NCI-H526 (cell line): ENCODE results near the gene XPNPEP3.
A peak's percentile ranks its signal among the peaks of the same experiment; 100 is the strongest.
"Not testable (repeated sequence)": the region's sequence is repeated elsewhere in the genome, so short reads cannot be mapped to it uniquely, and the experiment has no call there.

ENCODE experiments used
- DNase-seq, 2 experiments: peaks; one replicate each; lab custom pipeline; 2025; lab: John Stamatoyannopoulos, UW

The XPNPEP3 gene

DNA sequence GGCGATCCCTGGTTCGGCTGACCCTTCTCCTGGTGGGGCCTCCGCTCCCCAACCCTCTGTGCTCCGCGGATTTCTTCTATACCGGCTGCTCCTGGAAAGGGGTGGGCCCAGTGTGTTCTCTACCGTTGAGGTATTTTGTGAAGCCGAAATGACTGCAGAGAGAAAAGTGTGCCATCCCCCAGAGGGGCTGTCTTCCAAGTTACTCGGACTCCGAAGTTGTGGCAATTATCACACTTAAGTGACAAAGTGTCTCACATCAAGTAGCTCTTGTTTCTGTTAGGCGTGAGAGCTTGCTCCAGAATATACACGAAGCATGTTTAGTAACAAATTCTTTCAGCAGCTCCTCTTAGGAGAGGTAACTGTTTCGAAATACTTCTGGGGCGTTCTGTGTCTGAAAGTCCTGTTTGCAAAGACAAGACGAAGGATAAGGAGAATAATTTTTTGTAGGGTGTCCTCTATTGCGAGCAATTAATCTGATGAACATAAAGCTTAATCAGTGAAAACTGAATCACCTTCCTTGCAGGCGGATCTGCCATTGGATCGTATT is 434 bp downstream of the XPNPEP3 start:
- DNase-seq, result no peak

DNA sequence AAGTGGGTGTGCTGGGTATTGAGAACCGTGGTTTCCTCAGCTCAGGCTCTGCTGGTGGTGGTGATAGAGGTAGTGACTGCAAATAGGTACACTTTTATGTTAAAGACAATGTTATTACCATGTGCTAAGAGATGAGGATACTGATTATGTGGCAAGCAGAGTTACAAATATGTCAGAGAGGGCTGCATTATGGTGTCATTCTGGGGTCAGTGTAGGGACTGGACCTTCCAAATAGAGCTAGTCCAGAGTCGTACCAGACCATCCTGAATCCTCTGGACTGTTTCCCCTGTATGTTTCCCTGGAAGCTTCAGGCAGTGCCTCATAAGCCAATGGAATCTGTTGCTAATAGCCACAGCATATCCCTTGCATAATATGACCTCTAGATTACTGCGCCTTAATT is 5.1 kb downstream of the XPNPEP3 start, which contains the start of gene DNAJB7:
DNAJB7 (minus strand) TSS at position 101 of the 400 bp plus-strand sequence. CDS start 119 bp downstream, outside the sequence.
- no peak for DNase-seq

DNA sequence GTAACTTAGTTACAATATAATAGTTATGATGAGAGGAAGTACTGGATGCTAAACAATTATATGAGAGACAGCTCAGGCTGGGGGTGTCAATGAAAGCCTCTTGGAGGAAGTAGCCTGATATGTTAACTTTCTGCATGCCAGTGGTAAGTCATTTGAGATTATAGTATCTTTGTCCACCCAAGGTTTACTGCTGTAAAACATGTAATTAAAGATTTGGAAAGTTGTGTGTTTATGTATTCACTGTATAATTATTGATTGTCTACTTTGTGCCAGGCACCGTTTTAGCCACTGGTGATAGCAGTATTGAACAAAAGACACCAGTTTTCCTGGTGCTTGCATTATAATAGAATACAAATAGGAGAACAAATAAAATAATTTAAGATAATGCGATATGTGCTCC is 5.6 kb downstream of the XPNPEP3 start:
- no peak for DNase-seq

DNA sequence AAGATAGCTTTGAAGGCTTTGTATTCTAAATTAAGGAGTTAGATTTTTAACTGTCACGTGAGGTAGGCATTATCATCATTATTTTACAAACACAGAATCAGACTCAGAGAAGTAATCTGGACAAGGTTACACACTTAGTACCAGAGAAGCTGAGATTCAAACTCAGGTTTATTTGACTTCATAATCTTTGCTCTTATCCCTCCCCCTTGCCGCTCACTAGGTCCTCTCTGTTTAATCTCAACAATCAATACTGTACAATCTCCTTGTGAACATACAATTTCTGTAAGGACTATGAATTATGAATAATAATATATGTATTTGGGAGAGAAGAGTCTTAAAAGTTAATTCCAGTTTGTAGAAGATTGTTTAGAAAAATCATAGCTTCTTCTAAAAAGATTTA is 10.2 kb downstream of the XPNPEP3 start:
- DNase-seq, result no peak

DNA sequence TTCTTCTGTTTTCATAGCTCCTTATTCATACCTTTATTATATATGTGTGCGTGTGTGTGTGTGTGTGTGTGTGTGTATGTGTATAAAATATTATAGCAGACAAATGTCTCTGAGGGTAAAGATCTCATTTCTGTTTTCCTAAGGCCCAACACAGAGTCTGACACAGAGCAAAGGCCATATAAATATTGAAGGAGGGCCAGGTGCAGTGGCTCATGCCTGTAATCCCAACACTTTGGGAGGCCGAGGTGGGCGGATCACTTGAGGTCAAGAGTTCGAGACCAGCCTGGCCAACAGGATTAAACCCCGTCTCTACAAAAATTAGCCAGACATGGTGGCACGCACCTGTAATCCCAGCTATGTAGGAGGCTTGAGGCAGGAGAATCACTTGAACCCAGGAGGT is 11.4 kb downstream of the XPNPEP3 start:
- DNase-seq, result not testable (repeated sequence)

DNA sequence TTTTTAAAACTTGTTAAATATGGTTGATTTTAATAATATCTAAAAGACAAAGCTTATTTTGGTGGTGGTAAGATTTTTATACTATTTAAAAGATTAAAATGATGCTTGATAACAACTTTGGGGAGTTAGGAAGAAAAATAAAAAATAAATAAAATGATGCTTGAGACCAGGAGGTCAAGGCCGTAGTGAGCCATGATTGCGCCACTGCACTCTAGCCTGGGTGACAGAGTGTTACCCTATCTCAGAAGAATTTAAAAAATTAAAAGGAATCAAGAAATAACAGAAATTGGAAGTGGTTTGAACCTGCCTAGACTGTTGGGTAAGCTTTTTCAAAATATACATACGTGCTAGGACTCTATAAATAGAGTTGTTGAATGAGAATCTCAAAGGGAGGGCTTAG is 17.1 kb downstream of the XPNPEP3 start:
- no peak for DNase-seq

DNA sequence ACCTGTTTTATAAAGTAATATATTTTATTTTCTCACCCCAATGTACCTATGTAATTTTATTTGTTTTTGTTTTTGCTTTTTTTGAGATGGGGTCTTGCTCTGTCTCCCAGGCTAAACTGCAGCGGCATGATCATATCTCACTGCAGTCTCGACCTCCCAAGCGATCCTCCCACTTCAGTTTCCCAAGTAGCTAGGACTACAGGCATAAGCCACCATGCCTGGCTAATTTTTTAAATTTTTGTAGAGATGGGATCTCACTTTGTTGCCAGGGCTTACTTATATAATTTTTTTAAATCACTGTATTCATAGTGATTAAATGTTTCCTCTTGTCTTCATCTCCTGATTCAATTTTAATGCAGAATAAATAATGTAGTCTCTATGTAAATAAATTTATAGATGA is 18.2 kb downstream of the XPNPEP3 start:
- no peak for DNase-seq

DNA sequence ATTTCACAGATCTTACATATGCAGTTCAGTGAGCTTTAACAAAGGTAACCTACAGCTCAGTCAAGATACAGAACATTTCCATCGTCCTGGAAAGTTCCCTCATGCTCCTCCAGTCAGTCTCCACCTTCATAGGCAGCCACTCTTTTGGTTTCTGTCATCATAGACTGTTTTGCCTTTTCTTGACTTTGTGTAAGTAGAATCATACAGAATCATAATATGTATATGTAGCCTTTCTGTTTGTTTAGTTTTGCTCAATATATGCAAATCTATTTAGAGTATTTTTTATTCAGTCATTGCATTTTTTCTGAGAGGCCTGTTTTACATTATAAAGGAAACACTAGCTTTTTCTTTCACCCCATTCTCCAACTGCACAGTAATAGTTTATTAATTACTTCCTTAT is 20.0 kb downstream of the XPNPEP3 start:
- no peak for DNase-seq

DNA sequence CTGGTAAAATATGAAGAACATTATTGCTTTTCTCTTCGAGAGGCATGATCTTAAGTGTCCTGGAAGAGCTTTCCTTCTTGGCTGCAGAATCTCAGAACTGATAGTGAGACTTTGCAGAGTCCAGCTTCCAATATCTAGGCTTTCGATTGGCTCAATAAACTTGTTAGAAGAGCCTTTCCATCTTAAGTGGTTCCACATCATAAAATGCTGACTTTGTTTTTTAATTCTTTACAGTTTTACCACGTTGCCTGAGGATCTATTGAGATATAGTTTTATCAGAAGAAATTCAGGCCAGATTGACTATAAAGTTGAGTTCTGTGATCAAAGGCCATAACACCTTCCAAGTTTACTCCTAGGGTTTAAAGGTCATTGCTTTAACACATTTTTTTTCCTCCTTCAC is 20.5 kb downstream of the XPNPEP3 start:
- DNase-seq, result no peak

DNA sequence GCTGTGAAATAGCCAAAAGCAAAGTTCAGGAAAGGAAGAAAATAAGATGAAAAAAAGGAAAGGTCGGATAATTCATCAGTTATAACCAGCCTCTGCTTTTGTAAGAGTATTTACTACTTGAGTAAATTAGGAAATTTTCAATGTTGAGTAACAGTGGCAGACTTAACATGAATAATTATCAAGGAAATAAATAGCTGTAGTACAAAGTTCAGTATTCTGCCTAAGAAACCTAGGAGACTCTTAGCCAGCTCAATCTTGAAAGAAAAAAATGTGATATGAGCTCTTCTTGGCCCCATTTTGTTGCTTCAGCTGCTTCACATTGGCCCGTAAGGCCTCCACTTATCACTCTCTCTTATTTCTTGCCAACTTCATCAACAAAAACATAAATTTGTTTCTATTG is 22.0 kb downstream of the XPNPEP3 start:
- no peak for DNase-seq

DNA sequence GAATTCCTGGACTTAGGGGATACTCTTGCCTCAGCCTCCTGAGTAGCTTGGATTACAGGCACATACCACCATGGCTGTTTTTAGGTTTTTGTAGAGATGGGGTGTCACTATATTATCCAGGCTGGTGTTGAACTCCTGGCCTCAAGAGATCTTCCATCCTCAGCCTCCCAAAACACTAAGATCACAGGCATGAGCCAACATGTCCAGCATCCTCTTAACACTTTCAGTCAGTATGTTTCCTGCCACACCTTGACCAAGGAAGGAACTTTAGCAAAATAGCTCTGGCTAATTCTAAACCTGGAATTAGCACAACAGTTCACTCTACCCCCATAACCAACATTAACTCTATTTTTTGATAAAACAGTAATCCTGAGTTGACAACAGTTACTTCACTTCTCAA is 32.2 kb downstream of the XPNPEP3 start:
- no peak for DNase-seq

DNA sequence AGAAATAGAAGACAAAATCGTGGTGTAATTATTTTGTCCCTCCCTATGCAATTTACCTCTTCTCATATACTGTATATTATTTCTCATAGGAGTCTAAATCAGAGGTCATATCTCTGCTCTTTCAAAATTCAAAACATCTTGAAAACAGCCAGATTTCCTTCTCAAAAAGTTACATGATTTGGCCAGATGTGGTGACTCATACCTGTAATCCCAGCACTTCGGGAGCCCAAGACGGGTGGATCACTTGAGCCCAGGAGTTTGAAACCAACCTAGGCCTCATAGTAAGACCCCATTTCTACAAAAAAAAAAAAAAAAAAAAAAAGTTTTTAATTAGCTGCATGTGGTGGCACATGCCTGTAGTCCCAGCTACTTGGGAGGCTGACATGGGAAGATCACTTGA is 33.9 kb downstream of the XPNPEP3 start:
- no peak for DNase-seq

DNA sequence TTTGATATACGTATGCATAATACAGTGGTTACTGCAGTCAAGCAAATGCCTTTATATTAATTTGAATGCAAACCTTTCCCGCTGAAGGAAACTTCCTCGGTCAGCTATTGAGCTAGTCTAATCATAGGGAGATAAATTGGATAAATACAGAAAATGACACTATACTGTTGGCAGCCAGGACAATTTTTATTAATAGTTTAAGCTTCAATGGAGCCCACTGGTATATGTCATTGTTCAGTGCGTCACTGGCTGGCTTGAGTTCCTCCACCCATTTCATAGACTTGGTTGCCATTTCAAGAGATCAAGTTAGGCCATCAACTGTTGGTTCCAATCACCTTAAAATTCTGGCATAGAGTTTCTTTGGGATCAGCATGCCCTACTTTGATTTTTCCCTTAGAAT is 37.5 kb downstream of the XPNPEP3 start:
- DNase-seq, result no peak

DNA sequence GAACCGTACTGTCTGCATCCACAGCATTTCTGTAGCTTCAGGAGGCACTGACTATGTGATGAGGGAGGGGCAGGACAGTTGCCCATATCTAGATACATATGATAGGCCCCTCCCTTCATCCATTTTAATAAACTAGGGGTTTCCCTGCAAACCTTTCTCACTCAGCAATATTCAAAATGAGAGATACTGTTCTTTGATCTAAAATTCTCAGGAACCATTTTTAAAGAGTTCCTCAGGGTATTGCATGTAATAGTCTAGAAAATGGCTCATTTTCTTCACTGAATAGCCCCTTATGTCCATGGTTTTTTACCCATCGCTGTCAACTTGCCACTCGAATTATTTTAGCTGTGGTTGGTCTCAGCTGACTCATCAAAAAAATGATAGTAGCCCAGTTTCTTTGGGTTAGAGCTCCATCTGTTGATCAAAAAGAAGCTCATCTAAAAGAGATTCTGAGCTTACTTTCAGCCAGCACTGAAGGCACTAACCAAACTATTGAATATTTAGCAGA is 42.0 kb downstream of the XPNPEP3 start:
- peak; percentile 39 to 68 for DNase-seq

DNA sequence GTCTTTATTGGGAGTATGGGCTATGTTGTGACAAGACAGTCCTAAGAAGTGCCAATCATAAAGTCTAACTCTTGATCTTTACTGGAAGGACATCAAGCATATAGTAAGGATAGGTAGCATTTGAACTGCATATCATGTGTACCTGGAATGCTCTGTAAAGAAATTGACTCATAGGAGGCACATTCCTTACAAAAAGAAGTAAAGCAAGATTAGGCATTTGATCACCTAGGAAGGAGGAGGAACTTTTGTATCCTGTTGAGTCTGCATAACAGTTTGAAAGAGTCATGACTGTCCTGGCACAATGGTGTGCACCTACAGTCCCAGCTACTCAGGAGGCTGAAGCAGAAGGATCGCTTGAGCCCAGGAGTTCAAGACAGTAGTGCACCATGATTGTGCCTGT is 47.2 kb downstream of the XPNPEP3 start:
- no peak for DNase-seq

DNA sequence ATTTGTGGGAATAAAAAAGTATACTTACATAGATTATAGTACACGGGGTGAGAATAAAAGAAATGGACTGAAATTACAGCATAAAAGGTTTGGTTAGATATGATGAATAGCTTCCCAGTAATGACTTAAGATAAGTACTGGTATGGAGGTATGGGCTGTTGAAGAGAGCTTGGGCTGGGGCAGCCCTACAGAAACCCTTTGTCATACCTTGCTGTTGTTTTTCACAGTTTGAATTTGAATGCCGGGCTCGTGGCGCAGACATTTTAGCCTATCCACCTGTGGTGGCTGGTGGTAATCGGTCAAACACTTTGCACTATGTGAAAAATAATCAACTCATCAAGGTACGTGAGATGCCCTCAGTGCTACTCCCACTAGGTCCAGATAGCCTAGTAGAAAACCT is 51.9 kb downstream of the XPNPEP3 start:
- DNase-seq, result no peak

DNA sequence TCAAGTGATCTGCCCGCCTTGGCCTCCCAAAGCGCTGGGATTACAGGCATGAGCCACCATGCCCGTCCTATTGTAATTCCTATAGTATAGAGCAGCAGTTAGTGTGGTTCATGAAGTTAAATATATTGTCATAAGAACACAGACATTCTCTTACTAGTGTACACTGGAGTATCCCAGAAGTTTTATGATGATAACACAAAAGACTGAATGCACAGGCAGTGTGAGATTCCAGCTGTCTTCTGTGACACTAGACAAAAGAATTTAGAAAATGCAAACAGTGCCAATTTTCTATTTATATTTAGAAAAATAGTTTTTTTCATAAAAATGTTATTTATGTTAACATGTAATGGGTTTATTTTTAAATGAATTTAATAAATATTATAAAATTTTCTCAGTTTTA is 54.8 kb downstream of the XPNPEP3 start:
- DNase-seq, result no peak

DNA sequence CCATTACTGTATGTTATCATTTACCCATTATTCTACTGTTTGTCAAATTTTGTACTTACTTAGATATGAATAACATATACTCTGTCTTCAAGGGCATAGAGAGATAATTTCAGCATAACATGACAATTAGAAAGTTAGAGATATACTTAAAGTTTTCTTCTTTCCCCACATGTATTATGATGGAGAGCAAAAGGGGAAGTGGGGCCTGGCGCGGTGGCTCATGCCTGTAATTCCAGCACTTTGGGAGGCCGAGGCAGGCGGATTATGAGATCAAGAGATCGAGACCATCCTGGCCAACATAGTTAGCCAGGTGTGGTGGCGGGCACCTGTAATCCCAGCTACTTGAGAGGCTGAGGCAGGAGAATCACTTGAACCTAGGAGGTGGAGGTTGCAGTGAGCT is 56.0 kb downstream of the XPNPEP3 start:
- not testable (repeated sequence) for DNase-seq

DNA sequence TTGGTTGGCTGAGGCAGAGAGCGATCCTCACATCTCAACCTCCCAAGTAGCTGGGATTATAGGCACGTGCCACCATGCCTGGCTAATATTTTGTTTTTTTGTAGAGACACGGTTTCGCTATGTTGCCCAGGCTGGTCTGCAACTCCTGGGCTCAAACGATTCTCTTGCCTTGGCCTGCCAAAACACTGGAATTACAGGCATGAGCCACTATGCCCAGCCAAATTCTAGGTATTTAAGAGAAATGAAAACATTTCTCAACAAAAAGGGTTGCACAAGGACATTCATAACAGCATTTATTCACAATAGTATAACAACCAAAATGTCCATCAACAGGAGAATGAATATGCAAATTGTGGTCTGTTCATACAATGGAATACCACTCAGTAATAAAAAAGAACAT is 62.5 kb downstream of the XPNPEP3 start:
- DNase-seq, result no peak

DNA sequence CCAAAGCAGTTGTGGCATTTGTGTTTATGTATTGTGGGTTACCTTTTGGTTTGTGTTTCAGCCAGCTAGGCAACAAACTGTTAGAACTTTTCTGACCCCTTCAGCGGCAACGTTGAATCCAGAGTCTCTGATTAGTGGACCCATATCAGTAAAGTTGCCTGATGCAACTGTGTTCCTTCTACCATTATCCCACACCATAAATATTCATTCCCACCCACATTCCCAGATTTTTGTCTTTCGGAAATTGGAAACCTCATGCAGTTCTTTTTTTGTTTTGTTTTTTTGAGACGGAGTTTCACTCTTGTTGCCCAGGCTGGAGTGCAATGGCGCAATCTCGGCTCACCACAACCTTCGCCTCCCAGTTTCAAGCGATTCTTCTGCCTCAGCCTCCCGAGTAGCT is 63.6 kb downstream of the XPNPEP3 start:
- DNase-seq, result no peak

DNA sequence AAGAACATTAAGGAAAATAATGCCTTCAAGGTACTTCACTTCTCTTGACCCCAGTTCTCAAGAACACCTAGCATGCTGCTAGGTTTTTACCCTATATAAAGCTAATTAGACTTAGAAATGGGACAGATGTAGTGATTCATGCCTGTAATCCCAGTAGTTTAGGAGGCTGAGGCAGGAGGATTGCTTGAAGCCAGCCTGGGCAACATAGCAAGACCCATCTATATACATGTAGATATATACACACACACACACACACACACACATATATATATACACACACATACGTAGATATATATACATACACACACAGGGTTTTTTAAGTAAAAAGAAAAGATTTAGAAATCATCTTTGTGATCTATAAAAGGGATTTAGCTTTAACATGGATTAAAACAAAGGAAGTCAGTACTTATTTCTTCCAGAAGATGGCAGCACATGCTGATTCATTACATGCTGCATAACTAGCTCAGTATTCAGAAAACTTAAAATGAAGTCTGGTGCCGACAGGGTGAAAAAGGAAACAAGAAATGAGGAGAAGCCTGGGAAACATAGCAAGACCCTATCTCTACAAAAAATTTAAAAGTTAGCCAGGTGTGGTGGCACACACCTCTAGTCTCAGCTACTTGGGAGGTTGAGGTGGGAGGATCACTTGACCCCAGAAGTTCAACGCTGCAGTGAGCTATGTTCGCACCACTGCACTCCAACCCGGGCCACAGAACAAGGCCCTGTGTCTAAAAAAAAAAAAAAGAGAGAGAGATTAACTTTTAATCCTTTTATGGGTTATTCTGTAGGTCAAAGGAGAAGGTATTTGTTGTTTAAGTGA is 65.7 kb downstream of the XPNPEP3 start:
- peak in 1 of 2 experiments; percentile 64 for DNase-seq

DNA sequence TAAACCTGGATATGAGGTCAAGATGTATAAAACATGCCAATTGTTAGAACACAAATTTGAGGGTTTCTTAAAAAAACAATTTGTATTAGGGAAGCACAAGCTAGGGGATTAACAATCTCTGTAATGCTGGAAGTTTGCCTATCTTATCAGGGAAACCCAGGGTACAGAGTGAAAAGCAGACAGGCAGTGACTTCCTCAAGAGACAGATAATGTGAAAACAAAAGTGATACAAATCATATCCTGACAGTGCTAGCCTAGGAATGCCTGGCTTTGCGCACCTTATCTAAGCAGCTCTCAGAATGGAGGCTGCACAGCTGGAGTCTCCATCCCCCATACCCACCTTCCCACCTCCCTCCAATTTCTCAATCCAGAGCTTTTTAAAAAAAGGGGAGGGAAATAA is 71.7 kb downstream of the XPNPEP3 start:
- DNase-seq, result no peak

DNA sequence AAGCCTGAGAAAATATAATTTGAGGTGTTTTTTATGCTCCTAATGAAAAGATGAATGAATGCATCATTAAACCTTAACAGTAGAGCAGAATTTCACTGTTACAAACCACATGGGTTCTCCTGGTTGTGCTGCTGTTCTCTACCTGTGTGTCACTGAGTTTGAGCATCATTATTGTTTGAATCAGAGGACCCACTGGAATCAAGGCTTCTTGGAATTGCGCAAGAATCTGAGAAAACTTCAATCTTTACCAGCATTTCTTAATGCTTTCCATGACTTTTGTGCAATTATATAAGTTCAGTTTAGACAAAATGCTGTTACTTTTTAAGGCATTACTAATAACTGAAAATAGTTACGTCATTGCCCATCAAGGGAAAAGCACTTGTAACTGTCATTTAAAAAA is 75.4 kb downstream of the XPNPEP3 start:
- no peak for DNase-seq

DNA sequence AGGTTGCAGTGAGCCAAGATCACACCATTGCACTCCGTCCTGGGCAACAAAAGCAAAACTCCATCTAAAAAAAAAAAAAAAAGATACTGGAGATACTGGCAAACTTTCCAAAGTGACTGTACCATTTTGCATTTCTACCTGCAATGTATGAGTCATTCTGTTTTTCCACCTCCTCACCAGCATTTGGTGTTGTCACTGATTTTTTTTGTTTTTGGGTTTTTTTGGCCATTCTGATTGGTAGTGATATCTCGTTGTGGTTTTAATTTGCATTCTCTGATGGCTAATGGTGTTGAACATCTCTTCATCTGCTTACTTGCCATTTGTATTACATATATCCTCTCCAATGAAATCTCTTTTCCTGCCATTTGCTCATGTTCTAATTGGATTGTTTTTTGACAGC is 82.3 kb downstream of the XPNPEP3 start:
- no peak for DNase-seq
